HG03095 (cell line): ENCODE results near the gene OR2W3.

Experiments
- ATAC-seq: cut with Tn5 transposase; IDR thresholded peaks from one replicate; pipeline ENCODE4 v1.9.1; 2021; ENCODE audit warnings: moderate library complexity; ENCODE audit not compliant: unreplicated experiment

OR2W3 gene

GRCh38 chr1:247914941-247915662 is 19.7 kb downstream of the OR2W3 start:
- no peak for ATAC-seq

- no peak for ATAC-seq
Observed at GRCh38 chr1:247919952-247920351, 24.6 kb downstream of the OR2W3 start, which contains the start of gene OR2T8. TSS of gene OR2T8 (plus strand) at chr1:247920252. CDS start at chr1:247921018, 766 bp downstream.

GRCh38 chr1:247923941-247924340 is 28.6 kb downstream of the OR2W3 start:
- no peak for ATAC-seq

GRCh38 chr1:247924868-247925267 is 29.5 kb downstream of the OR2W3 start, which contains the start of gene OR2AJ1:
TSS of gene OR2AJ1 (plus strand) at chr1:247924889. CDS start at chr1:247933769, 8,880 bp downstream.
- ATAC-seq = no peak

- ATAC-seq = no peak
Observed at GRCh38 chr1:247933989-247934388, 38.6 kb downstream of the OR2W3 start.

- ATAC-seq = no peak
Observed at GRCh38 chr1:247935781-247936180, 40.4 kb downstream of the OR2W3 start.

- no peak for ATAC-seq
Observed at GRCh38 chr1:247936415-247936814, 41.0 kb downstream of the OR2W3 start.

GRCh38 chr1:247936965-247937734 is 41.8 kb downstream of the OR2W3 start:
- ATAC-seq = peak; percentile 100

- ATAC-seq = no peak
Observed at GRCh38 chr1:247942624-247943023, 47.2 kb downstream of the OR2W3 start.
